ENCODE data around the gene IL6R.

Gene IL6R

DNA sequence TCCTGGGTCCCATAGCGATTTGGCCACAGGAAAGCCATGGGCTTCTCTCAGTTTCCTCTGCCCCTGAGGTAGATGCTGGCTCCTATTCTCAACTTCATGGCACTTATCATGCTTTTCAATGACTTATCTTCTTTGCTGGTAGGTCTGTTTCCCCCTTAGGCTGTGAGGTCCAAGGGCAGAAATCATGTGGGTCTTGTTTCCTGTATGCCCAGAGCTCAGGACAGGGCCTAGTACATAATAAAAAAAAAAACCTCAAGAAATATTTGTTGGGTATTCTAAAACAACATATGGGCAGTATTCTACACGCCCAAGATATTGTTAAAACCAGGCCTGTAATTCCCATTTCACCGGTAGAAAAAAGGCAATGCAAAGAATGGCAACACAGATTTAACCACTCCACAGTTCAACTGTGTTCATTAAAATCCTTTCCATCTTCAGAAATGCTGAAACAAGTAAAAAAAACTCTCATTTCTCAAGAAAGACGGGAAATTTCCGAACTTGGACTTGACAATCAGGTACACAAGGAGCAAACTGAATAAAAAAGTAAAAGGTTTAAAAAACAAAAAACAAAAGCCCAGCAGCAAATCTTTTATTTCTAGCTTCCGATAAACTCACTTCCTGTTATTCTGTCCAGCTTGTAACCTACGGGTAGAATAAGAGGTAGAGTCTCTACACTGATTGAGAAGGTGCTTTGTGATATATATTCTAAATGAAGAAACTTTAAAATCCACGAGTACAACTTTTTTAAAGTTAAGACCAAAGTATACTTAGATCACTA, 90.5 kb downstream of the IL6R start:
- Histone ChIP-seq H3K9me3 (ENCODE audit: insufficient read depth, low read depth, low read length) (no peaks in the 10 kb centered on the region), H3K9ac (ENCODE audit: low read depth, low read length) (no peak overlapping the region), H3K4me1 (ENCODE audit: insufficient read depth, low read length) (peaks cover 4% of the 10 kb centered on the region; the same call in 1 of the 2 replicates), H3K27me3 (ENCODE audit: insufficient read depth, low read length) (peaks cover 24% of the 10 kb centered on the region), H3K27ac (ENCODE audit: low read length) (no peak overlapping the region), H3K4me3 (ENCODE audit: low read length) (no peak overlapping the region), H3K36me3 (ENCODE audit: insufficient read depth, low read depth, low read length) (no peaks in the 10 kb centered on the region)

GRCh38 chr1:154496383-154496782, 91.2 kb downstream of the IL6R start:
- H3K27ac ChIP-seq (ENCODE audit: low read length) = no peak overlapping the region
- H3K36me3 ChIP-seq (ENCODE audit: insufficient read depth, low read depth, low read length) = no peaks in the 10 kb centered on the region
- no peaks in the 10 kb centered on the region for H3K9me3 ChIP-seq (ENCODE audit: insufficient read depth, low read depth, low read length)
- no peak overlapping the region for H3K4me3 ChIP-seq (ENCODE audit: low read length)
- peaks cover 31% of the 10 kb centered on the region for H3K27me3 ChIP-seq (ENCODE audit: insufficient read depth, low read length)
- H3K9ac ChIP-seq (ENCODE audit: low read depth, low read length) = no peak overlapping the region
- H3K4me1 ChIP-seq (ENCODE audit: insufficient read depth, low read length) = peaks cover 4% of the 10 kb centered on the region; the same call in 1 of the 2 replicates

DNA sequence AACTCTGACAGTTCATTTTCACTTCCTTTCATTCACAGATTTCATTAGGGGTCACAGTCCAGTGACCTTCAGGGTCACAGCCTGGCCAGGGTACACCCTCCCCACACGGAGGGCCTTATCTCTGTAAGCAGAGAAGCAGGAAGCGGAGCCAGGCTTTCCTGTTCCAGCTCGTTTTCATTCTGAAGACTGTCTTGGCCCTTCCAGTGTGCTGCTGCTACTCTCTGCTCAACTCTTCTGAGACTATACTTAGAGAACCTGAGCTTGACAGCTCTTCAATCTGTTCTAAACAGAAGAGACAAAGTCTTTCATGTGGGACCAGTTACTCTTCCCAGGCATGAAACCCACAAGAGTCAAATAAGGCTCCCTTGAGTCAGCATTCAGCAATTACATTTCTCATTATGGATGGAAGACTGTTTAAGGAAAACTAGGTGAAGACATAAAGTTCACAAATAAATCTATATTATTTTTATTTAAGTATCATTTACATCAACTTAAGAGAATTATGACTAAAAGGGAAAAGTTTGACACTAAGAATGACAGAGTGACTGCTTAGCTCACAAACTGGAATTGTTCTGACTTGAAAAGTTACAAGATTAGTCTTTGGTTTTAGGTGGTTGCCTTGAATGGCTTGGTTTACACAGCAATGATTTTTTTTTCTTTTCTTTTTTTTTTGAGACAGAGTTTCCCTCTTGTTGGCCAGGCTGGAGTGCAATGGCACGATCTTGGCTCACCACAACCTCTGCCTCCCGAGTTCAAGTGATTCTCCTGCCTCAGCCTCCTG, 92.1 kb downstream of the IL6R start:
- Histone ChIP-seq H3K27ac (ENCODE audit: low read length) (no peak overlapping the region), H3K9ac (ENCODE audit: low read depth, low read length) (no peak overlapping the region), H3K27me3 (ENCODE audit: insufficient read depth, low read length) (peaks cover 39% of the 10 kb centered on the region), H3K36me3 (ENCODE audit: insufficient read depth, low read depth, low read length) (no peaks in the 10 kb centered on the region), H3K4me1 (ENCODE audit: insufficient read depth, low read length) (peaks cover 4% of the 10 kb centered on the region; the same call in 1 of the 2 replicates), H3K9me3 (ENCODE audit: insufficient read depth, low read depth, low read length) (no peaks in the 10 kb centered on the region), H3K4me3 (ENCODE audit: low read length) (no peak overlapping the region)

- Histone ChIP-seq H3K9me3 (ENCODE audit: insufficient read depth, low read depth, low read length) (no peaks in the 10 kb centered on the region; the same call in none of the 2 replicates), H3K9ac (ENCODE audit: low read depth, low read length) (no peak overlapping the region), H3K27ac (ENCODE audit: low read length) (no peak overlapping the region), H3K4me3 (ENCODE audit: low read length) (no peak overlapping the region), H3K4me1 (ENCODE audit: insufficient read depth, low read length) (no peaks in the 10 kb centered on the region), H3K27me3 (ENCODE audit: insufficient read depth, low read length) (peaks cover 62% of the 10 kb centered on the region), H3K36me3 (ENCODE audit: insufficient read depth, low read depth, low read length) (no peaks in the 10 kb centered on the region)
These were observed 94.3 kb downstream of the IL6R start for GRCh38 chr1:154499446-154499845.

DNA sequence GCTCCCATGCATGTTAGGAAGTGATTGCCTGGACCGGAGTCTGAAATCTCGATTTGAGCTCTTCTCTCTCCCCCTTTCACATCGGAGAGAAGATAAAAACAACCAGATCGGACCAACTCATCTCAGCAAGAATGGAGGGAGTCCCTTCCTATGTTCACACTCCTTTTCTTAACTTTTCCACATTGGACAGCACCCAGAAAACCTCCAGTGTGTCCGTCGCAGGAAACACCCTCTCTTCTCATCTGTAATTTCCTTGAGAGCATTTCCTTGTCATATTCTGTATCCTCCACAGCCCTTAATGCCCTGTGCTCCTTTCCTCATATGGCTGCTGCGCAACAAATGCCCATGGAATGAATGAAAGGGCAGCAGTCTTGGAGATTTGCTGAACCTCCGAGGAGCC, 95.4 kb downstream of the IL6R start:
- Histone ChIP-seq H3K27ac (ENCODE audit: low read length) (no peak overlapping the region), H3K9ac (ENCODE audit: low read depth, low read length) (no peak overlapping the region), H3K9me3 (ENCODE audit: insufficient read depth, low read depth, low read length) (no peaks in the 10 kb centered on the region; the same call in none of the 2 replicates), H3K27me3 (ENCODE audit: insufficient read depth, low read length) (peaks cover 72% of the 10 kb centered on the region), H3K36me3 (ENCODE audit: insufficient read depth, low read depth, low read length) (no peaks in the 10 kb centered on the region), H3K4me3 (ENCODE audit: low read length) (no peak overlapping the region), H3K4me1 (ENCODE audit: insufficient read depth, low read length) (no peaks in the 10 kb centered on the region)

GRCh38 chr1:154501423-154502065, 96.4 kb downstream of the IL6R start:
- Histone ChIP-seq H3K4me1 (ENCODE audit: insufficient read depth, low read length) (no peaks in the 10 kb centered on the region), H3K4me3 (ENCODE audit: low read length) (peak overlapping the region; percentile 52), H3K9ac (ENCODE audit: low read depth, low read length) (no peak overlapping the region), H3K9me3 (ENCODE audit: insufficient read depth, low read depth, low read length) (no peaks in the 10 kb centered on the region; the same call in none of the 2 replicates), H3K27ac (ENCODE audit: low read length) (no peak overlapping the region), H3K36me3 (ENCODE audit: insufficient read depth, low read depth, low read length) (no peaks in the 10 kb centered on the region), H3K27me3 (ENCODE audit: insufficient read depth, low read length) (peaks cover 80% of the 10 kb centered on the region)

- Histone ChIP-seq H3K4me3 (ENCODE audit: low read length) (peak within 1 kb of the TSS; percentile 52), H3K27ac (ENCODE audit: low read length) (no peak within 1 kb of the TSS), H3K9ac (ENCODE audit: low read depth, low read length) (no peak within 1 kb of the TSS)
These were observed 97.1 kb downstream of the IL6R start, which contains the start of the genes SHE and TDRD10 for GRCh38 chr1:154502066-154502743. Gene SHE (minus strand): TSS chr1:154502412. CDS start chr1:154502026, 386 bp downstream. Gene TDRD10 (plus strand): TSS chr1:154502219. CDS start chr1:154506904, 4,685 bp downstream.

GRCh38 chr1:154502744-154503115, 97.6 kb downstream of the IL6R start:
- H3K27me3 ChIP-seq (ENCODE audit: insufficient read depth, low read length) = peaks cover 92% of the 10 kb centered on the region
- H3K9ac ChIP-seq (ENCODE audit: low read depth, low read length) = no peak overlapping the region

More at GRCh38 chr1:154502066-154502743, 97.1 kb downstream of the IL6R start, which contains the start of the genes SHE and TDRD10:
- no peaks in the 10 kb centered on the region for H3K36me3 ChIP-seq (ENCODE audit: insufficient read depth, low read depth, low read length)
- H3K4me1 ChIP-seq (ENCODE audit: insufficient read depth, low read length) = no peaks in the 10 kb centered on the region
- H3K9me3 ChIP-seq (ENCODE audit: insufficient read depth, low read depth, low read length) = no peaks in the 10 kb centered on the region; the same call in none of the 2 replicates
- peaks cover 86% of the 10 kb centered on the region for H3K27me3 ChIP-seq (ENCODE audit: insufficient read depth, low read length)

DNA sequence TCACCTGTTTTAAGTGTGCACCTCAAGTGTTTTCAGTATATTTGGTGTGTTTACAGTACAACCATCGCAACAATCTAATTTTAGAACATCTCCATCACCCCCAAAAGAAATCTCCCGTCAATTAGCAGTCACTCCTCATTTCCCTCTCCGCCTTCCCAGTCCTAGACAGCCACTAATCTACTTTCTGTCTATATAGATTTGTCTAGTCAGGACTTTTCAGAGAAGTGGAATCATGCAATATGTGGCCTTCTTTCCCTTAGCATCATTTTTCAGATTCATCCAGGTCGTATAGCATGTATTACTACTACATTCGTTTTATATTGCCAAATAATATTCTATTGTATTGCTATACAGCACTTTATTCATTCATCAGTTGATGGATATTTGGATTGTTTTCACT, 98.8 kb downstream of the IL6R start:
- Histone ChIP-seq H3K4me3 (ENCODE audit: low read length) (no peak overlapping the region), H3K4me1 (ENCODE audit: insufficient read depth, low read length) (no peaks in the 10 kb centered on the region), H3K27ac (ENCODE audit: low read length) (no peak overlapping the region), H3K36me3 (ENCODE audit: insufficient read depth, low read depth, low read length) (no peaks in the 10 kb centered on the region), H3K27me3 (ENCODE audit: insufficient read depth, low read length) (peaks cover 95% of the 10 kb centered on the region), H3K9me3 (ENCODE audit: insufficient read depth, low read depth, low read length) (no peaks in the 10 kb centered on the region; the same call in none of the 2 replicates), H3K9ac (ENCODE audit: low read depth, low read length) (no peak overlapping the region)

More at GRCh38 chr1:154502744-154503115, 97.6 kb downstream of the IL6R start:
- Histone ChIP-seq H3K9me3 (ENCODE audit: insufficient read depth, low read depth, low read length) (no peaks in the 10 kb centered on the region; the same call in none of the 2 replicates), H3K27ac (ENCODE audit: low read length) (no peak overlapping the region), H3K36me3 (ENCODE audit: insufficient read depth, low read depth, low read length) (no peaks in the 10 kb centered on the region), H3K4me3 (ENCODE audit: low read length) (peak overlapping the region; percentile 35; the same call in 1 of the 2 replicates), H3K4me1 (ENCODE audit: insufficient read depth, low read length) (no peaks in the 10 kb centered on the region)

GRCh38 chr1:154512760-154513159, 107.6 kb downstream of the IL6R start:
- Histone ChIP-seq H3K4me1 (ENCODE audit: insufficient read depth, low read length) (no peaks in the 10 kb centered on the region), H3K27me3 (ENCODE audit: insufficient read depth, low read length) (peaks cover 19% of the 10 kb centered on the region), H3K9me3 (ENCODE audit: insufficient read depth, low read depth, low read length) (no peaks in the 10 kb centered on the region), H3K36me3 (ENCODE audit: insufficient read depth, low read depth, low read length) (no peaks in the 10 kb centered on the region), H3K4me3 (ENCODE audit: low read length) (no peak overlapping the region), H3K9ac (ENCODE audit: low read depth, low read length) (no peak overlapping the region), H3K27ac (ENCODE audit: low read length) (no peak overlapping the region)

- Histone ChIP-seq H3K27me3 (ENCODE audit: insufficient read depth, low read length) (peaks cover 8% of the 10 kb centered on the region), H3K36me3 (ENCODE audit: insufficient read depth, low read depth, low read length) (no peaks in the 10 kb centered on the region), H3K4me3 (ENCODE audit: low read length) (no peak overlapping the region), H3K4me1 (ENCODE audit: insufficient read depth, low read length) (no peaks in the 10 kb centered on the region), H3K9me3 (ENCODE audit: insufficient read depth, low read depth, low read length) (no peaks in the 10 kb centered on the region), H3K9ac (ENCODE audit: low read depth, low read length) (no peak overlapping the region), H3K27ac (ENCODE audit: low read length) (no peak overlapping the region)
These were observed 109.0 kb downstream of the IL6R start for GRCh38 chr1:154514066-154514553.
